SK-N-SH (cell line): ENCODE results near the gene WDR86. TPM values are rescaled to one million over a fixed set of nuclear protein-coding genes. Genes with fewer than 3 reads are reported as not detected.

Source experiments
- CTCF ChIA-PET: fragments of 300-600, 350-600 bp; formaldehyde crosslinking; extraction: SDS; loops from one replicate; lab custom pipeline; 2021; lab: Yijun Ruan, JAX
- POLR2A ChIA-PET: fragments of 350-600 bp; sonication (Branson Sonifier 250); formaldehyde crosslinking; extraction: SDS; loops from one replicate; lab custom pipeline; 2020; ENCODE audit warnings: antibody characterized with exemption, inconsistent platforms; lab: Yijun Ruan, JAX
- DNase-seq: peaks from one replicate; pipeline ENCODE4 v3.0.0; 2012
- H2AFZ ChIP-seq: fragments of 200-600 bp; sonication (generic); 2 replicates; pipeline ENCODE4 v1.8.1; 2016; ENCODE audit warnings: antibody characterized with exemption, mild to moderate bottlenecking, low read depth
- H3F3A ChIP-seq: fragments of 200-600 bp; sonication (generic); replicated peaks from 2 replicates; pipeline ENCODE3; 2016; ENCODE audit warnings: antibody characterized with exemption, mild to moderate bottlenecking; ENCODE audit not compliant: insufficient read depth
- H3K27ac ChIP-seq, 2 experiments: fragments of 200-500 bp in 1 of 2; fragments of 200-600 bp in 1 of 2; sonication (Bioruptor generic) in 1 of 2; sonication (generic), shearing (Covaris generic) in 1 of 2; 2 replicates each; pipeline versions ENCODE4 v1.5.1 to v1.6.1; 2014 to 2016; ENCODE audit warnings: low read depth in 2 of 2, inconsistent platforms in 1 of 2, low read length in 1 of 2, mild to moderate bottlenecking in 1 of 2, mixed read lengths in 1 of 2
- H3K27me3 ChIP-seq: fragments of 200-600 bp; sonication (generic), shearing (Covaris generic); 2 replicates; pipeline ENCODE4 v1.6.1; 2016; ENCODE audit warnings: mixed run types; ENCODE audit not compliant: insufficient read depth
- H3K36me3 ChIP-seq, 2 experiments: fragments of 200-500 bp in 1 of 2; fragments of 200-600 bp in 1 of 2; sonication (Bioruptor generic) in 1 of 2; sonication (generic) in 1 of 2; replicated peaks in 1 of 2; 2 replicates each; pipeline versions ENCODE3 to v1.5.1; 2014 to 2016; ENCODE audit warnings: low read length in 1 of 2, mild to moderate bottlenecking in 1 of 2; ENCODE audit not compliant: insufficient read depth in 2 of 2, control insufficient read depth in 1 of 2
- H3K4me1 ChIP-seq, 2 experiments: fragments of 200-500 bp in 1 of 2; fragments of 200-600 bp in 1 of 2; sonication (Bioruptor generic) in 1 of 2; sonication (generic), shearing (Covaris generic) in 1 of 2; 2 replicates each; pipeline versions ENCODE4 v1.5.1 to v1.6.1; 2014 to 2016; ENCODE audit warnings: low read depth in 1 of 2, low read length in 1 of 2, mixed run types in 1 of 2; ENCODE audit not compliant: insufficient read depth in 2 of 2, control insufficient read depth in 1 of 2
- H3K4me2 ChIP-seq: fragments of 200-600 bp; sonication (generic), shearing (Covaris generic); 2 replicates; pipeline ENCODE4 v1.6.1; 2017; ENCODE audit warnings: mixed run types
- H3K4me3 ChIP-seq, 2 experiments: fragments of 200-500 bp in 1 of 2; fragments of 200-600 bp in 1 of 2; sonication (Bioruptor generic) in 1 of 2; sonication (generic), shearing (Covaris generic) in 1 of 2; 2 replicates each; pipeline versions ENCODE4 v1.5.1 to v1.8.1; 2014 to 2016; ENCODE audit warnings: low read depth in 2 of 2, inconsistent platforms in 1 of 2, low read length in 1 of 2, mild to moderate bottlenecking in 1 of 2, mixed read lengths in 1 of 2, moderate library complexity in 1 of 2
- H3K79me2 ChIP-seq: fragments of 200-600 bp; sonication (generic); 2 replicates; pipeline ENCODE4 v1.8.1; 2017; ENCODE audit warnings: mild to moderate bottlenecking; ENCODE audit not compliant: insufficient read depth
- H3K9ac ChIP-seq: fragments of 200-600 bp; sonication (generic); 2 replicates; pipeline ENCODE4 v1.6.1; 2017; ENCODE audit warnings: mixed run types
- H3K9me2 ChIP-seq: fragments of 200-600 bp; sonication (generic); 2 replicates; pipeline ENCODE4 v1.6.1; 2017; ENCODE audit warnings: mixed run types
- H3K9me3 ChIP-seq: fragments of 200-600 bp; sonication (generic); 2 replicates; pipeline ENCODE4 v1.6.1; 2017; ENCODE audit warnings: mixed run types, mild to moderate bottlenecking, moderate library complexity
- H4K20me1 ChIP-seq: fragments of 200-600 bp; sonication (generic); 2 replicates; pipeline ENCODE4 v1.6.1; 2017; ENCODE audit warnings: mild to moderate bottlenecking, mixed run types; ENCODE audit not compliant: insufficient read depth
- CHD2 ChIP-seq: fragments of 150-350 bp; IDR thresholded peaks from 2 replicates; pipeline ENCODE4 v1.6.1; 2018; ENCODE audit warnings: low read length; ENCODE audit not compliant: partially characterized antibody
- EP300 ChIP-seq, 2 experiments: IDR thresholded peaks; 2 replicates each; pipeline versions ENCODE4 v1.4.0 to v1.6.1; 2012; ENCODE audit warnings: borderline replicate concordance in 1 of 2, low read depth in 1 of 2, low read length in 1 of 2
- IRF3 ChIP-seq: fragments of 150-350 bp; IDR thresholded peaks from 2 replicates; pipeline ENCODE4 v1.6.1; 2016; ENCODE audit warnings: mild to moderate bottlenecking, low read depth, low read length
- MEF2A ChIP-seq: IDR thresholded peaks from 2 replicates; pipeline ENCODE4 v1.4.0; 2012; ENCODE audit warnings: low read depth, borderline replicate concordance
- MXI1 ChIP-seq: IDR thresholded peaks from 2 replicates; pipeline ENCODE4 v1.6.1; 2012; ENCODE audit warnings: mild to moderate bottlenecking, low read depth, low read length, improper control_type of control experiment
- NFIC ChIP-seq: IDR thresholded peaks from 2 replicates; pipeline ENCODE4 v1.4.0; 2012; ENCODE audit warnings: borderline replicate concordance
- NRF1 ChIP-seq: IDR thresholded peaks from 2 replicates; pipeline ENCODE4 v1.6.1; 2012; ENCODE audit warnings: low read depth, mild to moderate bottlenecking, low read length
- SIN3A ChIP-seq: IDR thresholded peaks from 2 replicates; pipeline ENCODE4 v1.6.1; 2012; ENCODE audit warnings: low read depth, mild to moderate bottlenecking, low read length, moderate library complexity, borderline replicate concordance
- USF2 ChIP-seq: fragments of 150-350 bp; IDR thresholded peaks from 2 replicates; pipeline ENCODE4 v1.6.1; 2017; ENCODE audit warnings: antibody characterized with exemption, low read length, low read depth, borderline replicate concordance
- ZBTB33 ChIP-seq: IDR thresholded peaks from 2 replicates; pipeline ENCODE4 v1.4.0; 2012; ENCODE audit warnings: low read depth, borderline replicate concordance
- WGBS: methylation state at CpG from one replicate; pipeline ENCODE4 v1.1.6; 2017; ENCODE audit warnings: low lambda C conversion rate; 5-methylcytosine and 5-hydroxymethylcytosine counted together
- polyA plus RNA-seq, 3 experiments: library from polyadenylated mRNA; depleted of rRNA; stranded (reverse); fragments of >200 nt; gene quantifications; 2 replicates each; pipeline ENCODE4 v1.2.3, GENCODE V29; 2012
- TF ChIP-seq, protein P1 (sequence below): IDR thresholded peaks from 2 replicates; pipeline ENCODE4 v1.4.0; 2012; ENCODE audit warnings: low read depth
- TF ChIP-seq, protein P2 (sequence below): IDR thresholded peaks from 2 replicates; pipeline ENCODE4 v1.6.1; 2012; ENCODE audit warnings: mild to moderate bottlenecking, low read depth, low read length, moderate library complexity

Gene WDR86
- polyA plus RNA-seq, 1 of the 3 experiments (the other 2 are of a cell fraction) = 1.0 TPM

GRCh38 chr7:151427705-151428377 lies 18.0 kb upstream of the WDR86 start:
- ChIA-PET POLR2A (no interaction called here), CTCF (interaction anchor here (1.0 kb wide), 2 partner anchors 18 to 20 kb away, joined by 3 to 4 read pairs; partner anchors contain the start of gene WDR86)
- Histone ChIP-seq H3K27ac (no peak overlapping the region), H3K27me3 (no peaks in the 10 kb centered on the region), H3K4me3 (no peak overlapping the region), H3K9ac (no peak overlapping the region), H3K9me3 (no peaks in the 10 kb centered on the region), H3K9me2 (no peaks in the 10 kb centered on the region), H3K36me3 (no peaks in the 10 kb centered on the region), H3K4me2 (no peak overlapping the region), H3K79me2 (no peaks in the 10 kb centered on the region), H2AFZ (no peak overlapping the region), H3K4me1 (peaks cover 8 to 11% of the 10 kb centered on the region in 2 experiments; a peak in 1 of 4 replicates), H4K20me1 (no peaks in the 10 kb centered on the region), H3F3A (no peaks in the 10 kb centered on the region)
- TF ChIP-seq, protein P1, sequence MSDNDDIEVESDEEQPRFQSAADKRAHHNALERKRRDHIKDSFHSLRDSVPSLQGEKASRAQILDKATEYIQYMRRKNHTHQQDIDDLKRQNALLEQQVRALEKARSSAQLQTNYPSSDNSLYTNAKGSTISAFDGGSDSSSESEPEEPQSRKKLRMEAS = no peak
- TF ChIP-seq MEF2A (no peak), EP300 (IDR thresholded peaks at IDR 0.05; ENCODE audit: borderline replicate concordance in 1 of 2, low read depth in 1 of 2, low read length in 1 of 2) (no peak), SIN3A (no peak), IRF3 (no peak), NFIC (no peak), MXI1 (no peak), USF2 (no peak), NRF1 (no peak), CHD2 (no peak), ZBTB33 (no peak)
- TF ChIP-seq, protein P2, sequence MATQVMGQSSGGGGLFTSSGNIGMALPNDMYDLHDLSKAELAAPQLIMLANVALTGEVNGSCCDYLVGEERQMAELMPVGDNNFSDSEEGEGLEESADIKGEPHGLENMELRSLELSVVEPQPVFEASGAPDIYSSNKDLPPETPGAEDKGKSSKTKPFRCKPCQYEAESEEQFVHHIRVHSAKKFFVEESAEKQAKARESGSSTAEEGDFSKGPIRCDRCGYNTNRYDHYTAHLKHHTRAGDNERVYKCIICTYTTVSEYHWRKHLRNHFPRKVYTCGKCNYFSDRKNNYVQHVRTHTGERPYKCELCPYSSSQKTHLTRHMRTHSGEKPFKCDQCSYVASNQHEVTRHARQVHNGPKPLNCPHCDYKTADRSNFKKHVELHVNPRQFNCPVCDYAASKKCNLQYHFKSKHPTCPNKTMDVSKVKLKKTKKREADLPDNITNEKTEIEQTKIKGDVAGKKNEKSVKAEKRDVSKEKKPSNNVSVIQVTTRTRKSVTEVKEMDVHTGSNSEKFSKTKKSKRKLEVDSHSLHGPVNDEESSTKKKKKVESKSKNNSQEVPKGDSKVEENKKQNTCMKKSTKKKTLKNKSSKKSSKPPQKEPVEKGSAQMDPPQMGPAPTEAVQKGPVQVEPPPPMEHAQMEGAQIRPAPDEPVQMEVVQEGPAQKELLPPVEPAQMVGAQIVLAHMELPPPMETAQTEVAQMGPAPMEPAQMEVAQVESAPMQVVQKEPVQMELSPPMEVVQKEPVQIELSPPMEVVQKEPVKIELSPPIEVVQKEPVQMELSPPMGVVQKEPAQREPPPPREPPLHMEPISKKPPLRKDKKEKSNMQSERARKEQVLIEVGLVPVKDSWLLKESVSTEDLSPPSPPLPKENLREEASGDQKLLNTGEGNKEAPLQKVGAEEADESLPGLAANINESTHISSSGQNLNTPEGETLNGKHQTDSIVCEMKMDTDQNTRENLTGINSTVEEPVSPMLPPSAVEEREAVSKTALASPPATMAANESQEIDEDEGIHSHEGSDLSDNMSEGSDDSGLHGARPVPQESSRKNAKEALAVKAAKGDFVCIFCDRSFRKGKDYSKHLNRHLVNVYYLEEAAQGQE = no peak
- no peak for DNase-seq
- 73% methylated on average over 10 of the region's 10 CpGs for WGBS
